H1 (cell line): ENCODE results near the gene ITPR1. TPM values are rescaled to one million over a fixed set of nuclear protein-coding genes. Genes with fewer than 3 reads are reported as not detected.

Experiments used
- CTCF ChIA-PET: fragments of 300-600 bp; sonication (Branson Sonifier 250); formaldehyde crosslinking; loops from one replicate; lab custom pipeline; 2021; ENCODE audit not compliant: partially characterized antibody; lab: Charles Lee
- POLR2A ChIA-PET: fragments of 300-600 bp; sonication (Branson Sonifier 250); formaldehyde crosslinking; loops from one replicate; lab custom pipeline; 2021; ENCODE audit warnings: inconsistent platforms; ENCODE audit not compliant: partially characterized antibody; lab: Charles Lee
- DNase-seq, 2 experiments: peaks; one replicate each; pipeline versions ENCODE4 v3.0.0 to v3.0.0-alpha.2; 2010 to 2022; ENCODE audit warnings: low spot score in 2 of 2, low read depth in 1 of 2, mixed read lengths in 1 of 2
- FAIRE-seq: peaks from 2 replicates; lab custom pipeline; 2011; peaks lifted over from hg19 to GRCh38; lab: Jason Lieb, UNC
- H2AFZ ChIP-seq: 2 replicates; pipeline ENCODE4 v1.8.1; 2012; ENCODE audit warnings: low read length, inconsistent platforms
- H2AK5ac ChIP-seq: 2 replicates; pipeline ENCODE4 v1.6.1; 2013; ENCODE audit warnings: low read depth, low read length
- H2BK120ac ChIP-seq: replicated peaks from 2 replicates; pipeline ENCODE3; 2013; ENCODE audit warnings: low read depth, low read length, inconsistent platforms
- H2BK12ac ChIP-seq: 2 replicates; pipeline ENCODE4 v1.6.1; 2013; ENCODE audit warnings: low read depth, low read length
- H2BK15ac ChIP-seq: 2 replicates; pipeline ENCODE4 v1.6.1; 2013; ENCODE audit warnings: low read length
- H2BK20ac ChIP-seq: 2 replicates; pipeline ENCODE4 v1.6.1; 2013; ENCODE audit warnings: low read length
- H2BK5ac ChIP-seq: 2 replicates; pipeline ENCODE4 v1.6.1; 2013; ENCODE audit warnings: low read depth, low read length
- H3K14ac ChIP-seq: 2 replicates; pipeline ENCODE4 v1.6.1; 2013; ENCODE audit warnings: inconsistent platforms; ENCODE audit not compliant: insufficient read length
- H3K18ac ChIP-seq: 2 replicates; pipeline ENCODE4 v1.6.1; 2013; ENCODE audit warnings: low read length; ENCODE audit errors: extremely low read depth
- H3K23ac ChIP-seq: 2 replicates; pipeline ENCODE4 v1.6.1; 2013; ENCODE audit warnings: inconsistent platforms; ENCODE audit not compliant: insufficient read length
- H3K23me2 ChIP-seq: 2 replicates; pipeline ENCODE4 v1.6.1; 2013; ENCODE audit warnings: low read depth, low read length
- H3K27ac ChIP-seq: 2 replicates; pipeline ENCODE4 v1.6.1; 2011; ENCODE audit warnings: low read depth, low read length, inconsistent platforms
- H3K27me3 ChIP-seq, 4 experiments: replicated peaks in 1 of 4; 1 replicate in 1 of 4; 2 replicates in 3 of 4; pipeline versions ENCODE4 v1.6.1 to v1.8.1; 2011 to 2013; ENCODE audit warnings: low read length in 3 of 4, mild to moderate bottlenecking in 3 of 4, inconsistent platforms in 2 of 4, mixed read lengths in 2 of 4, moderate library complexity in 1 of 4; ENCODE audit not compliant: control insufficient read depth in 3 of 4, insufficient read depth in 3 of 4; ENCODE audit errors: extremely low read depth in 1 of 4
- H3K36me3 ChIP-seq, 4 experiments: 2 replicates each; pipeline versions ENCODE4 v1.6.1 to v1.8.1; 2011 to 2013; ENCODE audit warnings: mild to moderate bottlenecking in 4 of 4, low read length in 3 of 4, moderate library complexity in 2 of 4, control low read depth in 1 of 4, inconsistent platforms in 1 of 4; ENCODE audit not compliant: insufficient read depth in 4 of 4, control insufficient read depth in 2 of 4
- H3K4ac ChIP-seq: replicated peaks from 2 replicates; pipeline ENCODE3; 2013; ENCODE audit warnings: low read length, low read depth, mixed read lengths, inconsistent platforms; ENCODE audit not compliant: insufficient read length
- H3K4me1 ChIP-seq, 4 experiments: replicated peaks in 1 of 4; 1 replicate in 1 of 4; 2 replicates in 3 of 4; pipeline versions ENCODE4 v1.6.1 to v1.8.1; 2011 to 2013; ENCODE audit warnings: low read length in 3 of 4, inconsistent platforms in 2 of 4, mixed read lengths in 1 of 4; ENCODE audit not compliant: insufficient read depth in 4 of 4, control insufficient read depth in 3 of 4
- H3K4me2 ChIP-seq, 2 experiments: 2 replicates each; pipeline versions ENCODE4 v1.6.1 to v1.8.1; 2011 to 2013; ENCODE audit warnings: low read depth in 2 of 2, low read length in 2 of 2, control low read depth in 1 of 2, inconsistent platforms in 1 of 2, mild to moderate bottlenecking in 1 of 2; ENCODE audit not compliant: insufficient read depth in 1 of 2
- H3K4me3 ChIP-seq, 4 experiments: fragments of 200-600, 300-600 bp in 1 of 4; sonication (generic), shearing (Covaris generic), sonication (Bioruptor Twin) in 1 of 4; 2 replicates each; pipeline versions ENCODE4 v1.5.1 to v1.8.1; 2011 to 2016; ENCODE audit warnings: low read length in 4 of 4, low read depth in 3 of 4, control low read depth in 2 of 4, inconsistent platforms in 2 of 4, mild to moderate bottlenecking in 2 of 4, mixed read lengths in 1 of 4, moderate library complexity in 1 of 4; ENCODE audit not compliant: insufficient read depth in 2 of 4; ENCODE audit errors: extremely low read depth in 1 of 4
- H3K56ac ChIP-seq: replicated peaks from 2 replicates; pipeline ENCODE3; 2013; ENCODE audit warnings: low read depth, mild to moderate bottlenecking, mixed read lengths, low read length, inconsistent platforms; ENCODE audit not compliant: insufficient read length
- H3K79me1 ChIP-seq: 2 replicates; pipeline ENCODE4 v1.6.1; 2013; ENCODE audit warnings: low read depth, low read length, control low read depth
- H3K79me2 ChIP-seq, 2 experiments: 2 replicates each; pipeline versions ENCODE4 v1.6.1 to v1.8.1; 2012 to 2013; ENCODE audit warnings: low read length in 2 of 2, mild to moderate bottlenecking in 2 of 2, inconsistent platforms in 1 of 2; ENCODE audit not compliant: insufficient read depth in 2 of 2, control insufficient read depth in 1 of 2
- H3K9ac ChIP-seq, 4 experiments: replicated peaks in 1 of 4; 1 replicate in 1 of 4; 2 replicates in 3 of 4; pipeline versions ENCODE4 v1.6.1 to v1.8.1; 2011 to 2013; ENCODE audit warnings: low read depth in 3 of 4, low read length in 3 of 4, control low read depth in 2 of 4, mild to moderate bottlenecking in 2 of 4, moderate library complexity in 2 of 4, inconsistent platforms in 1 of 4; ENCODE audit errors: extremely low read depth in 1 of 4
- H3K9me3 ChIP-seq, 2 experiments: 2 replicates each; pipeline versions ENCODE4 v1.6.1 to v1.8.1; 2012 to 2013; ENCODE audit warnings: mild to moderate bottlenecking in 2 of 2, moderate library complexity in 2 of 2, control low read depth in 1 of 2, inconsistent platforms in 1 of 2, low read depth in 1 of 2, low read length in 1 of 2, mixed read lengths in 1 of 2; ENCODE audit not compliant: insufficient read depth in 2 of 2
- H4K20me1 ChIP-seq, 2 experiments: replicated peaks in 1 of 2; 2 replicates each; pipeline versions ENCODE3 to v1.8.1; 2011 to 2013; ENCODE audit warnings: inconsistent platforms in 2 of 2, low read length in 2 of 2, mild to moderate bottlenecking in 1 of 2; ENCODE audit not compliant: insufficient read depth in 2 of 2, control insufficient read depth in 1 of 2
- H4K5ac ChIP-seq: 2 replicates; pipeline ENCODE4 v1.6.1; 2013; ENCODE audit warnings: low read length, low read depth, mixed read lengths, inconsistent platforms; ENCODE audit not compliant: insufficient read length
- H4K8ac ChIP-seq: 2 replicates; pipeline ENCODE4 v1.8.0; 2013; ENCODE audit warnings: mild to moderate bottlenecking, moderate library complexity, low read length, inconsistent platforms; ENCODE audit not compliant: insufficient read depth; ENCODE audit errors: extremely low read depth
- H4K91ac ChIP-seq: replicated peaks from 2 replicates; pipeline ENCODE3; 2013; ENCODE audit warnings: low read length, mixed read lengths, inconsistent platforms; ENCODE audit not compliant: insufficient read length
- BRCA1 ChIP-seq: IDR thresholded peaks from 2 replicates; pipeline ENCODE4 v1.6.1; 2012; ENCODE audit warnings: low read depth, low read length, improper control_type of control experiment
- CBX8 ChIP-seq: fragments of 300-800, 300-1000 bp; sonication (generic); IDR thresholded peaks from 2 replicates; pipeline ENCODE4 v1.7.1; 2016; ENCODE audit warnings: low read depth, low read length, borderline replicate concordance
- EZH2 ChIP-seq: fragments of 200-600 bp; sonication (generic); IDR thresholded peaks from 2 replicates; pipeline ENCODE4 v1.7.1; 2012; ENCODE audit warnings: low read depth, mild to moderate bottlenecking, moderate library complexity, low read length, inconsistent platforms; ENCODE audit not compliant: severe bottlenecking
- GABPA ChIP-seq: IDR thresholded peaks from 2 replicates; pipeline ENCODE4 v1.6.1; 2011; ENCODE audit warnings: mild to moderate bottlenecking, low read length, moderate library complexity, borderline replicate concordance; ENCODE audit not compliant: insufficient read depth
- GTF2F1 ChIP-seq: IDR thresholded peaks from 2 replicates; pipeline ENCODE4 v1.6.1; 2012; ENCODE audit warnings: low read depth, low read length, improper control_type of control experiment, borderline replicate concordance
- HDAC6 ChIP-seq: IDR thresholded peaks from one replicate; pipeline ENCODE4 v1.7.1; 2012; ENCODE audit warnings: low read depth, mild to moderate bottlenecking, inconsistent platforms, low read length, moderate library complexity
- RBBP5 ChIP-seq: IDR thresholded peaks from 2 replicates; pipeline ENCODE4 v1.7.1; 2012; ENCODE audit warnings: low read depth, mild to moderate bottlenecking, inconsistent platforms, low read length, moderate library complexity, borderline replicate concordance
- RFX5 ChIP-seq: IDR thresholded peaks from 2 replicates; pipeline ENCODE4 v1.6.1; 2011; ENCODE audit warnings: low read depth, low read length, improper control_type of control experiment, borderline replicate concordance
- SP2 ChIP-seq: IDR thresholded peaks from 2 replicates; pipeline ENCODE4 v1.6.1; 2012; ENCODE audit warnings: mild to moderate bottlenecking, low read length, inconsistent platforms
- USF2 ChIP-seq: IDR thresholded peaks from 2 replicates; pipeline ENCODE4 v1.6.1; 2011; ENCODE audit warnings: low read length, improper control_type of control experiment
- WGBS, 2 experiments: shearing (Covaris generic) in 1 of 2; methylation state at CpG; one replicate each; pipeline versions ENCODE4 v1.1.6 to v1.1.7; 2013 to 2015; ENCODE audit warnings: low lambda C conversion rate in 2 of 2, mixed read lengths in 2 of 2, inconsistent platforms in 1 of 2, low coverage in 1 of 2, missing lambda C conversion rate in 1 of 2; ENCODE audit not compliant: insufficient replicate concordance in 2 of 2, insufficient coverage in 1 of 2, insufficient read length in 1 of 2; ENCODE audit errors: extremely low coverage in 1 of 2, missing lambda C conversion rate in 1 of 2; 5-methylcytosine and 5-hydroxymethylcytosine counted together
- polyA plus RNA-seq, 7 experiments: library from polyadenylated mRNA; depleted of rRNA in 3 of 7; stranded (reverse) in 5 of 7; unstranded in 2 of 7; fragments of >200 nt in 5 of 7; fragments of 200-250 nt in 2 of 7; gene quantifications; 1 replicate in 5 of 7; 2 replicates in 1 of 7; 4 replicates in 1 of 7; pipeline versions ENCODE4 v1.2.1 to v1.2.3, GENCODE V29; 2011 to 2013; ENCODE audit warnings: missing spikeins in 2 of 7, mixed read lengths in 2 of 7
- total RNA-seq: library from RNA; stranded (reverse); fragmentation: NEBNext Ultra II Directional; extraction: Animal tissue kit (Norgen Biotek cat#: 25700); gene quantifications from 2 replicates; pipeline ENCODE4 v1.2.1, GENCODE V29; 2021

The ITPR1 gene
- total and polyA plus RNA-seq, 2 of the 8 experiments (the other 6 are each of a cell fraction or from before 2014, with no cell fraction given): 2.5 to 16.3 TPM

- Histone ChIP-seq H4K5ac (no peak overlapping the region), H3K14ac (no peak overlapping the region), H2BK5ac (no peak overlapping the region), H3K23me2 (no peaks in the 10 kb centered on the region), H3K36me3 (no peaks in the 10 kb centered on the region; a peak in 1 of 8 replicates), H4K20me1 (no peaks in the 10 kb centered on the region), H3K27ac (no peak overlapping the region), H4K91ac (no peak overlapping the region), H3K56ac (no peak overlapping the region), H2BK15ac (no peak overlapping the region), H3K23ac (no peak overlapping the region), H3K9ac (no peak overlapping the region), H3K4me1 (peaks cover 0 to 3% (median 0%) of the 10 kb centered on the region in 4 experiments; a peak in 2 of 7 replicates), H2BK20ac (no peak overlapping the region), H3K79me1 (no peaks in the 10 kb centered on the region), H2BK12ac (no peak overlapping the region), H3K27me3 (no peaks in the 10 kb centered on the region), H3K18ac (no peak overlapping the region), H3K9me3 (no peaks in the 10 kb centered on the region), H4K8ac (no peak overlapping the region), H2AK5ac (0 out of 2 replicates have a peak overlapping the region, but pooled peaks have one; percentile 70), H3K79me2 (no peaks in the 10 kb centered on the region), H2AFZ (no peak overlapping the region), H3K4ac (no peak overlapping the region), H3K4me3 (no peak overlapping the region), H3K4me2 (no peak overlapping the region), H2BK120ac (no peak overlapping the region)
- no peak for FAIRE-seq
- DNase-seq: no peak
- WGBS, 2 experiments: 96% methylated on average over 4 of the region's 4 CpGs; no CpG with 5 or more reads in 1 of the 2 experiments
- CTCF ChIA-PET: interaction anchor here (1.0 to 2.6 kb wide), 2 partner anchors 44 to 274 kb away, joined by 3 to 11 read pairs; no protein-coding TSS in a partner anchor
- TF ChIP-seq BRCA1 (no peak), HDAC6 (no peak), USF2 (no peak), CBX8 (no peak), GTF2F1 (no peak), SP2 (no peak), EZH2 (no peak), RBBP5 (no peak), RFX5 (no peak), GABPA (no peak)
- POLR2A ChIA-PET: interaction anchor here (1.1 to 1.9 kb wide), 2 partner anchors 17 to 95 kb away, joined by 4 to 7 read pairs; partner anchors contain the start of gene ITPR1
These were observed 95.3 kb downstream of the ITPR1 start for GRCh38 chr3:4588466-4588865.
